ENCODE measurements around the gene AGMO.

DNA sequence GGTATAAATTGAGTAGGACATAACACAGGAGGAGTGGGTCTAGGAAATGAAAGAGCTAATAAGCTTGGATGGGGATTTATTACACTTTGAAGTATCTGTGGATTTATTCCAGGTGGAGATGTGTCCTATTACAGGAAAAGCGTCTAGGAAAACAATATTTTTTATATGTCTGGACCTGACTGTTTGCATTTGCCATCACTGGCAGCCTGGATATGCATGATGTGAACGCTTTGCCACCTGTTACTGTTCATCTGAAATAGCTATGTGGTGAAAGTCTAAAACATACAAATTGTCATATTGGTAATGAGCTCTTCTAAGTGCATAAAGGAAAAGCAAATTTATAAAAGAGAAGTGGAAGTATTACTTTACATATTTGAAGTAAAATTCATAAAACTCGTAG is 31.6 kb upstream of the AGMO start:
- TF ChIP-seq POLR2AphosphoS5 (IDR thresholded peaks at IDR 0.05; ENCODE audit: low read depth, low read length) (no peak), TAF1 (IDR thresholded peaks at IDR 0.05; ENCODE audit: borderline replicate concordance, low read depth, low read length) (no peak)
